Testis (tissue), 2 donors: ENCODE results near the gene TMSB10.

Source experiments
- POLR2A ChIP-seq: fragments of 450-650 bp; IDR thresholded peaks from one replicate; pipeline ENCODE4 v1.6.1; 2017; ENCODE audit warnings: antibody characterized with exemption, mild to moderate bottlenecking, moderate library complexity
- TF ChIP-seq, protein P1 (sequence below), 3 experiments: fragments of 450-650 bp in 2 of 3; fragments of 200-600 bp in 1 of 3; sonication (generic) in 1 of 3; IDR thresholded peaks; one replicate each; pipeline ENCODE4 v1.5.1; 2016 to 2019; ENCODE audit warnings: antibody characterized with exemption in 3 of 3, mild to moderate bottlenecking in 2 of 3, moderate library complexity in 1 of 3

DNA sequence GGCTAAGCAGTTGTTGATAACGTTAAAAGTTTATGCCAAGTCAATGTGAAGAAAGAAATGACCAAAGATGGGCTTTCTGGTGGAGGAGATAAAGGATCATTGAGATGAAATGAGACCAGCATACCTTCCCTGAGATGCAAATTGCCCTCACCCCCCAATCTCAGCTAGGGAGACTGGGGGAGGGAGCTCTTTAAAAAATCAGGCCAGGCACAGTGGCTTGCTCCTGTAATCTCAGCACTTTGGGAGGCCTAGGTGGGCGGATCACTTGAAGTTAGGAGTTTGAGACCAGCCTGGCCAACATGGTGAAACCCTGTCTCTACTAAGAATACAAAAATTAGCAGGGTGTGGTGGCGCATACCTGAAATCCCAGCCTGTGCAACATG lies 34.6 kb downstream of the TMSB10 start:
- TF ChIP-seq, protein P1, sequence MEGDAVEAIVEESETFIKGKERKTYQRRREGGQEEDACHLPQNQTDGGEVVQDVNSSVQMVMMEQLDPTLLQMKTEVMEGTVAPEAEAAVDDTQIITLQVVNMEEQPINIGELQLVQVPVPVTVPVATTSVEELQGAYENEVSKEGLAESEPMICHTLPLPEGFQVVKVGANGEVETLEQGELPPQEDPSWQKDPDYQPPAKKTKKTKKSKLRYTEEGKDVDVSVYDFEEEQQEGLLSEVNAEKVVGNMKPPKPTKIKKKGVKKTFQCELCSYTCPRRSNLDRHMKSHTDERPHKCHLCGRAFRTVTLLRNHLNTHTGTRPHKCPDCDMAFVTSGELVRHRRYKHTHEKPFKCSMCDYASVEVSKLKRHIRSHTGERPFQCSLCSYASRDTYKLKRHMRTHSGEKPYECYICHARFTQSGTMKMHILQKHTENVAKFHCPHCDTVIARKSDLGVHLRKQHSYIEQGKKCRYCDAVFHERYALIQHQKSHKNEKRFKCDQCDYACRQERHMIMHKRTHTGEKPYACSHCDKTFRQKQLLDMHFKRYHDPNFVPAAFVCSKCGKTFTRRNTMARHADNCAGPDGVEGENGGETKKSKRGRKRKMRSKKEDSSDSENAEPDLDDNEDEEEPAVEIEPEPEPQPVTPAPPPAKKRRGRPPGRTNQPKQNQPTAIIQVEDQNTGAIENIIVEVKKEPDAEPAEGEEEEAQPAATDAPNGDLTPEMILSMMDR (IDR thresholded peaks at IDR 0.05) = no peak
- no peak for TF ChIP-seq POLR2A
